Measurements from ENCODE around the gene TRAPPC11. TPM values are rescaled to one million over a fixed set of nuclear protein-coding genes. Genes with fewer than 3 reads are reported as not detected.

Gene TRAPPC11
- total RNA-seq = 27.5 and 39.0 TPM in 2 replicates

DNA sequence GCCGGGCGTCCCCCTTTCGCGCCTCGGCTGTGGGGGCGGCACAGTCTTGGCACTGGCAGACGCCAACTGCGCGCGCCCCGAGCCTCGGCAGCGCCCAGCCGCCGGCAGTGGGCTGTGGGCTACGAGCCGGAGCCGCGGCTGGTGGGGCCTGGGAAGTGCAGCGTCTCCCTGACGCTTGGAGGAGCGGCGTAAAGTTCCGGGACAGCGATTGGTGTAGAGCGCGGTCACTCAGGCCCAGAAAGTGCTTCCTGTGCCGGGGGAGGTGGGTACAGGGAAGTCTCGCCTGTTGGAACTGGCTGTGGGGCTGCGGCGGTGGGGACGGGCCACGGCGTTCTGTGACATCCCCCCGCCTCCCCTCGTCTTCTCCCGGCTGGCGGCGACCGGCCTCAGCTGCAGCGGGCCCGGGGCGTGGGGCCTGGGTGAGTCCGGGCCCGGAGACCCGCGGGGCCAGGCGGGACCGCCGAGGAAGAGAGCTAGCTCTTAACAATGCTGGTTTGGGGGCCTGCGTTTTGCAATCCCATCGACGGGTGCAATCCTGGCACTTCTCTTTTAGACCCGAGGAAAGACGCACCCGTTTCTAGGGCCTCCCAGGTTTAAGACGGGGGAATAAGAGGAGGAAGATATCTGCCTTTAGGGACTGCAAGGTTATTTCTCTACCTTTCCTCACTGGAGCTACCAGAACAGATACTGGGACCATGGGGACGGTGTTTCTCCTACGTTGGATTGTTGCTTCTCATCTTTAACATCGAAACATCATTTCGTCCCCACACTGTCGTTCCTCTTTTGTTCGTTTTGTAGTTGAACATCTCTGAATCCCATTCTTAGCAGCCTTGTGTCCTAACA, at the start of gene TRAPPC11, which contains the start of gene RWDD4:
TSS of gene TRAPPC11 (plus strand) at position 265 of the 843 bp plus-strand sequence. CDS start 4,575 bp downstream, outside the sequence.
TSS of gene RWDD4 (minus strand) at position 157 of the 843 bp plus-strand sequence. CDS start 233 bp downstream, outside the sequence.

Other genes starting within 250 kb of the TRAPPC11 start
- 15.3 and 20.2 TPM in 2 replicates for gene CDKN2AIP, start 214.7 kb upstream of the TRAPPC11 start, total RNA-seq
- 5.1 and 5.5 TPM in 2 replicates for gene ING2, start 154.2 kb upstream of the TRAPPC11 start, total RNA-seq
- gene RWDD4, start 108 bp upstream of the TRAPPC11 start, total RNA-seq = 10.4 and 13.5 TPM in 2 replicates
- gene STOX2, start 246.0 kb downstream of the TRAPPC11 start, total RNA-seq = 16.7 and 27.3 TPM in 2 replicates

All from dermis lymphatic vessel endothelial cell (primary cell).